Karpas-422 (cell line): ENCODE results near the gene BRD9. TPM values are rescaled to one million over a fixed set of nuclear protein-coding genes. Genes with fewer than 3 reads are reported as not detected.

Source experiments
- DNase-seq: peaks from one replicate; pipeline ENCODE4 v3.0.0-alpha.2; 2015
- H2AFZ ChIP-seq: fragments of 200-600 bp; sonication (generic); 2 replicates; pipeline ENCODE4 v1.6.1; 2014; ENCODE audit warnings: antibody characterized with exemption, low read length, mixed read lengths
- H3K27ac ChIP-seq: fragments of 200-600 bp; sonication (generic); 2 replicates; pipeline ENCODE4 v1.5.1; 2014; ENCODE audit warnings: mild to moderate bottlenecking, low read length, moderate library complexity
- H3K27me3 ChIP-seq: fragments of 200-600 bp; sonication (generic); 2 replicates; pipeline ENCODE4 v1.6.1; 2014; ENCODE audit warnings: low read length, mixed read lengths
- H3K36me3 ChIP-seq: fragments of 200-600 bp; sonication (generic); 2 replicates; pipeline ENCODE4 v1.6.1; 2014; ENCODE audit warnings: low read length, mixed read lengths; ENCODE audit not compliant: insufficient read depth
- H3K4me1 ChIP-seq: fragments of 200-600 bp; sonication (generic); 2 replicates; pipeline ENCODE4 v1.6.1; 2014; ENCODE audit warnings: mild to moderate bottlenecking, low read length, mixed read lengths
- H3K4me2 ChIP-seq: fragments of 200-600 bp; sonication (generic); 2 replicates; pipeline ENCODE4 v1.6.1; 2014; ENCODE audit warnings: low read length, low read depth, mild to moderate bottlenecking; ENCODE audit not compliant: poor library complexity, severe bottlenecking
- H3K4me3 ChIP-seq: fragments of 200-600 bp; sonication (generic); 2 replicates; pipeline ENCODE4 v1.5.1; 2014; ENCODE audit warnings: mild to moderate bottlenecking, antibody characterized with exemption, low read length, mixed read lengths
- H3K79me2 ChIP-seq: fragments of 200-600 bp; sonication (generic); 2 replicates; pipeline ENCODE4 v1.6.1; 2014; ENCODE audit warnings: mild to moderate bottlenecking, low read length, mixed read lengths
- H3K9ac ChIP-seq: fragments of 200-600 bp; sonication (generic); 2 replicates; pipeline ENCODE4 v1.6.0; 2014; ENCODE audit warnings: low read length
- H3K9me2 ChIP-seq: fragments of 200-600 bp; sonication (generic), shearing (Covaris generic); replicated peaks from 2 replicates; pipeline ENCODE4 v1.6.0; 2014; ENCODE audit warnings: mild to moderate bottlenecking, low read length, moderate library complexity; ENCODE audit not compliant: insufficient read depth
- H3K9me3 ChIP-seq: fragments of 300-700, 200-600 bp; sonication (generic); 2 replicates; pipeline ENCODE4 v1.6.1; 2014; ENCODE audit warnings: low read length, mixed read lengths
- H4K20me1 ChIP-seq: fragments of 200-600 bp; sonication (generic); 2 replicates; pipeline ENCODE4 v1.6.1; 2014; ENCODE audit warnings: mild to moderate bottlenecking, antibody characterized with exemption, low read length, low read depth; ENCODE audit not compliant: insufficient read depth
- total RNA-seq: library from RNA; depleted of rRNA; stranded (reverse); fragments of >200 nt; shearing (Covaris generic); gene quantifications from 2 replicates; pipeline ENCODE4 v1.2.3, GENCODE V29; 2014; ENCODE audit warnings: low replicate concordance

Gene BRD9
- total RNA-seq, 1 experiment from 2014 or later = 25.7 TPM

GRCh38 chr5:900781-901180 is 8.2 kb upstream of the BRD9 start:
- Histone ChIP-seq H2AFZ (no peak overlapping the region), H3K9ac (no peak overlapping the region), H3K4me1 (no peaks in the 10 kb centered on the region), H3K27me3 (no peaks in the 10 kb centered on the region), H3K9me2 (no peaks in the 10 kb centered on the region), H3K9me3 (no peaks in the 10 kb centered on the region), H3K27ac (no peak overlapping the region), H3K36me3 (peaks cover 30% of the 10 kb centered on the region; the same call in 1 of the 2 replicates), H3K79me2 (peaks cover 26% of the 10 kb centered on the region), H3K4me3 (no peak overlapping the region), H3K4me2 (no peak overlapping the region), H4K20me1 (0 out of 2 replicates have a peak, but pooled peaks cover 2% of the 10 kb centered on the region)
- DNase-seq = no peak

GRCh38 chr5:893711-894110 is 1.1 kb upstream of the BRD9 start:
- Histone ChIP-seq H3K9me2 (no peaks in the 10 kb centered on the region), H3K4me1 (peaks cover 24% of the 10 kb centered on the region), H3K27me3 (no peaks in the 10 kb centered on the region), H3K9me3 (no peaks in the 10 kb centered on the region), H4K20me1 (0 out of 2 replicates have a peak, but pooled peaks cover 6% of the 10 kb centered on the region), H3K9ac (peak overlapping the region; percentile 91), H3K36me3 (peaks cover 39% of the 10 kb centered on the region), H2AFZ (peak overlapping the region; percentile 26; the same call in 1 of the 2 replicates), H3K4me2 (peak overlapping the region; percentile 92), H3K79me2 (peaks cover 80% of the 10 kb centered on the region), H3K4me3 (peak overlapping the region; percentile 99), H3K27ac (no peak overlapping the region; the same call in 1 of the 2 replicates)
- no peak for DNase-seq

GRCh38 chr5:893137-893506 is 521 bp upstream of the BRD9 start:
- Histone ChIP-seq H3K9me2 (no peaks in the 10 kb centered on the region), H3K79me2 (peaks cover 86% of the 10 kb centered on the region), H3K36me3 (peaks cover 45% of the 10 kb centered on the region), H3K4me1 (peaks cover 24% of the 10 kb centered on the region), H3K9ac (peak overlapping the region; percentile 91), H2AFZ (peak overlapping the region; percentile 26; the same call in 1 of the 2 replicates), H3K27ac (peak overlapping the region; percentile 15; the same call in 1 of the 2 replicates), H3K4me3 (peak overlapping the region; percentile 99), H4K20me1 (0 out of 2 replicates have a peak, but pooled peaks cover 6% of the 10 kb centered on the region), H3K27me3 (no peaks in the 10 kb centered on the region), H3K9me3 (no peaks in the 10 kb centered on the region), H3K4me2 (peak overlapping the region; percentile 92)
- peak; percentile 52 for DNase-seq

GRCh38 chr5:891837-892393 is 686 bp downstream of the BRD9 start:
- H2AFZ ChIP-seq = no peak overlapping the region
- H3K79me2 ChIP-seq = peaks cover 92% of the 10 kb centered on the region
- H3K27ac ChIP-seq = no peak overlapping the region; the same call in 1 of the 2 replicates
- no peaks in the 10 kb centered on the region for H3K9me2 ChIP-seq
- H3K4me1 ChIP-seq = peaks cover 24% of the 10 kb centered on the region
- peak overlapping the region; percentile 92 for H3K4me2 ChIP-seq
- peak overlapping the region; percentile 99 for H3K4me3 ChIP-seq
- no peak for DNase-seq
- H3K9me3 ChIP-seq = no peaks in the 10 kb centered on the region
- H3K9ac ChIP-seq = peak overlapping the region; percentile 91
- H4K20me1 ChIP-seq = 0 out of 2 replicates have a peak, but pooled peaks cover 5% of the 10 kb centered on the region
- H3K27me3 ChIP-seq = no peaks in the 10 kb centered on the region
- H3K36me3 ChIP-seq = peaks cover 56% of the 10 kb centered on the region

- DNase-seq = no peak
- Histone ChIP-seq H3K4me1 (peaks cover 24% of the 10 kb centered on the region), H2AFZ (no peak overlapping the region), H3K27me3 (no peaks in the 10 kb centered on the region), H3K9ac (peak overlapping the region; percentile 91), H3K4me2 (peak overlapping the region; percentile 92), H3K27ac (no peak overlapping the region; the same call in 1 of the 2 replicates), H3K36me3 (peaks cover 50% of the 10 kb centered on the region), H4K20me1 (0 out of 2 replicates have a peak, but pooled peaks cover 3% of the 10 kb centered on the region), H3K4me3 (peak overlapping the region; percentile 99), H3K79me2 (peaks cover 90% of the 10 kb centered on the region), H3K9me3 (no peaks in the 10 kb centered on the region), H3K9me2 (no peaks in the 10 kb centered on the region)
Measured at GRCh38 chr5:891117-891836, 1.3 kb downstream of the BRD9 start.

GRCh38 chr5:889075-889710 is 3.4 kb downstream of the BRD9 start:
- no peaks in the 10 kb centered on the region for H3K27me3 ChIP-seq
- H3K9ac ChIP-seq = no peak overlapping the region

GRCh38 chr5:888638-889035 is 4.0 kb downstream of the BRD9 start:
- DNase-seq = no peak
- H2AFZ ChIP-seq = no peak overlapping the region
- peaks cover 52% of the 10 kb centered on the region for H3K36me3 ChIP-seq
- no peaks in the 10 kb centered on the region for H3K27me3 ChIP-seq
- H3K27ac ChIP-seq = no peak overlapping the region
- H3K4me3 ChIP-seq = no peak overlapping the region
- peaks cover 90% of the 10 kb centered on the region for H3K79me2 ChIP-seq
- H3K9me3 ChIP-seq = no peaks in the 10 kb centered on the region
- no peaks in the 10 kb centered on the region for H3K9me2 ChIP-seq
- H4K20me1 ChIP-seq = peaks cover 9% of the 10 kb centered on the region; the same call in 1 of the 2 replicates
- no peak overlapping the region for H3K4me2 ChIP-seq
- H3K9ac ChIP-seq = no peak overlapping the region
- H3K4me1 ChIP-seq = peaks cover 16% of the 10 kb centered on the region

More at GRCh38 chr5:889075-889710, 3.4 kb downstream of the BRD9 start:
- H3K27ac ChIP-seq = no peak overlapping the region
- peaks cover 90% of the 10 kb centered on the region for H3K79me2 ChIP-seq
- no peak overlapping the region for H3K4me2 ChIP-seq
- peaks cover 21% of the 10 kb centered on the region for H3K4me1 ChIP-seq
- peaks cover 46% of the 10 kb centered on the region for H3K36me3 ChIP-seq
- H3K4me3 ChIP-seq = no peak overlapping the region
- 0 out of 2 replicates have a peak, but pooled peaks cover 7% of the 10 kb centered on the region for H4K20me1 ChIP-seq
- H2AFZ ChIP-seq = no peak overlapping the region
- no peaks in the 10 kb centered on the region for H3K9me2 ChIP-seq
- H3K9me3 ChIP-seq = no peaks in the 10 kb centered on the region
- no peak for DNase-seq
